Activated CD4-positive, alpha-beta memory T cell treated with anti-CD3 and anti-CD28 coated beads, Interleukin-2, amount 10 ng/mL, durations not matched to agents 7 days and 5 days (primary cell): Measurements from ENCODE around the gene LCT. TPM values are rescaled to one million over a fixed set of nuclear protein-coding genes. Genes with fewer than 3 reads are reported as not detected.

ENCODE experiments used
- CTCF ChIA-PET: fragments of 350-600 bp; sonication (Branson Sonifier 250); formaldehyde crosslinking; loops from one replicate; lab custom pipeline; 2021; ENCODE audit warnings: antibody characterized with exemption, inconsistent platforms; lab: Charles Lee
- POLR2A ChIA-PET: fragments of 350-600 bp; sonication (Branson Sonifier 250); formaldehyde crosslinking; loops from one replicate; lab custom pipeline; 2021; ENCODE audit warnings: antibody characterized with exemption; lab: Charles Lee
- DNase-seq: peaks from one replicate; pipeline ENCODE4 v3.0.0-alpha.2; 2020
- H3K27ac Mint-ChIP-seq: one replicate; pipeline ENCODE4 v1.8.0; 2021; ENCODE audit warnings: mild to moderate bottlenecking, mixed read lengths
- H3K27me3 Mint-ChIP-seq: one replicate; pipeline ENCODE4 v1.8.0; 2021; ENCODE audit warnings: mixed read lengths
- H3K36me3 Mint-ChIP-seq: one replicate; pipeline ENCODE4 v1.8.0; 2021; ENCODE audit warnings: low read depth, mixed read lengths
- H3K4me1 Mint-ChIP-seq: one replicate; pipeline ENCODE4 v1.8.0; 2021; ENCODE audit warnings: mixed read lengths
- H3K4me3 Mint-ChIP-seq: one replicate; pipeline ENCODE4 v1.8.0; 2021; ENCODE audit warnings: mild to moderate bottlenecking, mixed read lengths
- H3K9me3 Mint-ChIP-seq: one replicate; pipeline ENCODE4 v1.8.0; 2021; ENCODE audit warnings: mixed read lengths
- total RNA-seq, 2 experiments: library from RNA; stranded (reverse); gene quantifications; one replicate each; pipeline ENCODE4 v1.2.3, GENCODE V29; 2021

LCT gene
- total RNA-seq, 2 experiments from 2014 or later: 0.08 to 0.13 TPM

GRCh38 chr2:135829378-135830135 lies 7.4 kb downstream of the LCT start:
- Mint-ChIP-seq H3K36me3 (no peaks in the 10 kb centered on the region), H3K27ac (no peak overlapping the region), H3K9me3 (no peaks in the 10 kb centered on the region), H3K4me1 (no peaks in the 10 kb centered on the region), H3K4me3 (no peak overlapping the region), H3K27me3 (no peaks in the 10 kb centered on the region)
- CTCF ChIA-PET: no interaction called here
- no peak for DNase-seq
- POLR2A ChIA-PET: no interaction called here

- H3K4me3 Mint-ChIP-seq: no peak overlapping the region
- peaks cover 9% of the 10 kb centered on the region for H3K4me1 Mint-ChIP-seq
- H3K36me3 Mint-ChIP-seq: peaks cover 13% of the 10 kb centered on the region
- H3K27ac Mint-ChIP-seq: no peak overlapping the region
- POLR2A ChIA-PET: no interaction called here
- DNase-seq: no peak
- CTCF ChIA-PET: interaction anchor here (0.9 kb wide), 1 partner anchor 15 kb away, joined by 3 read pairs; no protein-coding TSS in a partner anchor
- peaks cover 2% of the 10 kb centered on the region for H3K27me3 Mint-ChIP-seq
- peaks cover 13% of the 10 kb centered on the region for H3K9me3 Mint-ChIP-seq
These were observed 10.4 kb downstream of the LCT start for GRCh38 chr2:135826544-135826943.

- Mint-ChIP-seq H3K27ac (no peak overlapping the region), H3K4me1 (peaks cover 16% of the 10 kb centered on the region), H3K9me3 (peaks cover 13% of the 10 kb centered on the region), H3K4me3 (no peak overlapping the region), H3K27me3 (peaks cover 2% of the 10 kb centered on the region), H3K36me3 (peaks cover 13% of the 10 kb centered on the region)
- ChIA-PET CTCF (interaction anchor here (1.6 kb wide), 1 partner anchor 28 kb away, joined by 5 read pairs; no protein-coding TSS in a partner anchor), POLR2A (no interaction called here)
- DNase-seq: no peak
These were observed 11.3 kb downstream of the LCT start for GRCh38 chr2:135825550-135826176.

- Mint-ChIP-seq H3K27me3 (peaks cover 2% of the 10 kb centered on the region), H3K27ac (no peak overlapping the region), H3K9me3 (peaks cover 13% of the 10 kb centered on the region), H3K4me3 (no peak overlapping the region), H3K36me3 (peaks cover 13% of the 10 kb centered on the region), H3K4me1 (peaks cover 22% of the 10 kb centered on the region)
- POLR2A ChIA-PET: no interaction called here
- CTCF ChIA-PET: interaction anchor here (1.6 kb wide), 1 partner anchor 28 kb away, joined by 5 read pairs; no protein-coding TSS in a partner anchor
- DNase-seq: no peak
These were observed 11.9 kb downstream of the LCT start for GRCh38 chr2:135825131-135825530.

- H3K27ac Mint-ChIP-seq: no peak overlapping the region
- no peak for DNase-seq
- H3K4me3 Mint-ChIP-seq: no peak overlapping the region
- ChIA-PET CTCF (no interaction called here), POLR2A (no interaction called here)
- H3K9me3 Mint-ChIP-seq: peaks cover 13% of the 10 kb centered on the region
- H3K36me3 Mint-ChIP-seq: peaks cover 13% of the 10 kb centered on the region
- peaks cover 35% of the 10 kb centered on the region for H3K4me1 Mint-ChIP-seq
- peaks cover 2% of the 10 kb centered on the region for H3K27me3 Mint-ChIP-seq
These were observed 14.1 kb downstream of the LCT start for GRCh38 chr2:135822855-135823254.

GRCh38 chr2:135821190-135821589 lies 15.8 kb downstream of the LCT start:
- H3K9me3 Mint-ChIP-seq: peaks cover 13% of the 10 kb centered on the region
- no peak for DNase-seq
- peak overlapping the region; percentile 78 for H3K27ac Mint-ChIP-seq
- ChIA-PET CTCF (interaction anchor here (1.4 kb wide), 1 partner anchor 54 kb away, joined by 3 read pairs; no protein-coding TSS in a partner anchor), POLR2A (interaction anchor here (1.0 to 4.0 kb wide), 7 partner anchors 21 to 506 kb away, joined by 3 to 19 read pairs (median 8); partner anchors contain the start of gene MCM6)
- peaks cover 2% of the 10 kb centered on the region for H3K27me3 Mint-ChIP-seq
- peaks cover 13% of the 10 kb centered on the region for H3K36me3 Mint-ChIP-seq
- peaks cover 35% of the 10 kb centered on the region for H3K4me1 Mint-ChIP-seq
- no peak overlapping the region for H3K4me3 Mint-ChIP-seq

GRCh38 chr2:135820003-135820618 lies 16.9 kb downstream of the LCT start:
- Mint-ChIP-seq H3K4me1 (peaks cover 35% of the 10 kb centered on the region), H3K36me3 (peaks cover 13% of the 10 kb centered on the region)
- peak; percentile 87 for DNase-seq

GRCh38 chr2:135818937-135819610 lies 17.9 kb downstream of the LCT start:
- ChIA-PET POLR2A (interaction anchor here (1.5 to 4.0 kb wide), 6 partner anchors 23 to 565 kb away, joined by 4 to 19 read pairs (median 8); partner anchors contain the start of gene MCM6), CTCF (interaction anchor here (0.6 to 4.5 kb wide), 10 partner anchors 15 to 1715 kb away, joined by 3 to 28 read pairs (median 4); no protein-coding TSS in a partner anchor)
- Mint-ChIP-seq H3K4me1 (peaks cover 35% of the 10 kb centered on the region), H3K27ac (peak overlapping the region; percentile 23), H3K4me3 (no peak overlapping the region), H3K36me3 (peaks cover 13% of the 10 kb centered on the region), H3K9me3 (peaks cover 13% of the 10 kb centered on the region), H3K27me3 (peaks cover 2% of the 10 kb centered on the region)
- peak; percentile 65 for DNase-seq

More at GRCh38 chr2:135820003-135820618, 16.9 kb downstream of the LCT start:
- peaks cover 2% of the 10 kb centered on the region for H3K27me3 Mint-ChIP-seq
- peaks cover 13% of the 10 kb centered on the region for H3K9me3 Mint-ChIP-seq
- H3K4me3 Mint-ChIP-seq: peak overlapping the region; percentile 48
- H3K27ac Mint-ChIP-seq: peak overlapping the region; percentile 78
- POLR2A ChIA-PET: interaction anchor here (0.7 to 4.0 kb wide), 12 partner anchors 17 to 564 kb away, joined by 3 to 19 read pairs (median 4); partner anchors contain the start of genes LCT and MCM6
- CTCF ChIA-PET: interaction anchor here (1.0 to 4.5 kb wide), 6 partner anchors 16 to 564 kb away, joined by 3 to 28 read pairs (median 4); no protein-coding TSS in a partner anchor

GRCh38 chr2:135817951-135818350 lies 19.0 kb downstream of the LCT start:
- Mint-ChIP-seq H3K27ac (no peak overlapping the region), H3K27me3 (no peaks in the 10 kb centered on the region), H3K4me1 (peaks cover 33% of the 10 kb centered on the region), H3K4me3 (no peak overlapping the region), H3K36me3 (peaks cover 7% of the 10 kb centered on the region), H3K9me3 (peaks cover 10% of the 10 kb centered on the region)
- ChIA-PET POLR2A (interaction anchor here (4.0 kb wide), 1 partner anchor 58 kb away, joined by 19 read pairs; the partner anchor contains the start of gene MCM6), CTCF (interaction anchor here (0.8 to 4.5 kb wide), 6 partner anchors 16 to 566 kb away, joined by 3 to 28 read pairs (median 4); no protein-coding TSS in a partner anchor)
- DNase-seq: no peak

GRCh38 chr2:135817466-135817865 lies 19.5 kb downstream of the LCT start:
- CTCF ChIA-PET: interaction anchor here (4.5 kb wide), 1 partner anchor 19 kb away, joined by 28 read pairs; no protein-coding TSS in a partner anchor
- no peak for DNase-seq

GRCh38 chr2:135815269-135815668 lies 21.7 kb downstream of the LCT start:
- ChIA-PET POLR2A (no interaction called here), CTCF (interaction anchor here (0.7 kb wide), 1 partner anchor 63 kb away, joined by 4 read pairs; no protein-coding TSS in a partner anchor)
- H3K9me3 Mint-ChIP-seq: peaks cover 2% of the 10 kb centered on the region
- peaks cover 15% of the 10 kb centered on the region for H3K4me1 Mint-ChIP-seq
- no peaks in the 10 kb centered on the region for H3K36me3 Mint-ChIP-seq
- DNase-seq: no peak
- no peak overlapping the region for H3K27ac Mint-ChIP-seq
- no peaks in the 10 kb centered on the region for H3K27me3 Mint-ChIP-seq
- H3K4me3 Mint-ChIP-seq: no peak overlapping the region

More at GRCh38 chr2:135817466-135817865, 19.5 kb downstream of the LCT start:
- POLR2A ChIA-PET: no interaction called here
- no peak overlapping the region for H3K4me3 Mint-ChIP-seq
- peaks cover 30% of the 10 kb centered on the region for H3K4me1 Mint-ChIP-seq
- no peaks in the 10 kb centered on the region for H3K27me3 Mint-ChIP-seq
- peaks cover 5% of the 10 kb centered on the region for H3K9me3 Mint-ChIP-seq
- no peak overlapping the region for H3K27ac Mint-ChIP-seq
- H3K36me3 Mint-ChIP-seq: peaks cover 3% of the 10 kb centered on the region
